GM21526 (cell line): ENCODE measurements around the gene COL15A1.

ENCODE experiments used
- ATAC-seq: cut with Tn5 transposase; IDR thresholded peaks from one replicate; pipeline ENCODE4 v1.9.1; 2021; ENCODE audit warnings: moderate library complexity; ENCODE audit not compliant: unreplicated experiment, low FRiP score

COL15A1 gene

DNA sequence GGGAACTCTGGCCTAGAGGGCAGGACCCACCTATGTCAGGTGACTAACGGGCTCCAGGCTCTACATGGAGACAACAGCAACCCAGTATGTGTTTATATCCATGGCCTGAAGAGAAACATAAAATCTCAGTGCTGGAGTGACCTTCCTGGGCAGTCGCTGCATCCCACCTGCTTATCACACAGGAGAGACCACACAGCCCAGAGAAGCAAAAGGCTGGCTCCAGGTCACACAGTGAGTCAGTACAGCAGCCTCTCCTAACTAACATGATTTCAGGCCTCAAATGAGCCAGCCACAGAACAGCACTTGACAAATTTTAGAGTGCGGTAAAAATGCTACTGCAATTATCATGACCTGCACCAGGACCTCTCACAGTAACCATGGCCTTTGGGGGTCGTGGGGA lies 107.2 kb downstream of the COL15A1 start:
- ATAC-seq: no peak

DNA sequence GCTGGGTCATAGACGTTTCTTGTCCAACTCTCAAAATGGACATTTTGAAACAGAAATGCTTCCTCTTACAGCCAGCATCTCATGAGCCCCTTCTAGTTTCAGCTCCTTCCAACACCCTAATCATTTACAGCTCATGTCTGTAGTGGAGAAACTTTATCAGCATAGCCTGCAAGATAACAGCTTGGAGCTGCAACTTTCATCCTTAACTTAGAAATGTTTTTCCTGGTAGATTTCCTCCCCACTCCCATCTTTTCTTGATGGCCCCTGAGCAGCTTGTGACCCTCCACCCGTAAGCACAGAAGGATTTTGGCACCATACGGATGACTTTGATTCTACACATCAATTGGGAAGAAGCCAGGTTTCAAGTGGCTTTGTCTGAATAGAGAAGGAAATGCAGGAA lies 107.7 kb downstream of the COL15A1 start:
- ATAC-seq: no peak

DNA sequence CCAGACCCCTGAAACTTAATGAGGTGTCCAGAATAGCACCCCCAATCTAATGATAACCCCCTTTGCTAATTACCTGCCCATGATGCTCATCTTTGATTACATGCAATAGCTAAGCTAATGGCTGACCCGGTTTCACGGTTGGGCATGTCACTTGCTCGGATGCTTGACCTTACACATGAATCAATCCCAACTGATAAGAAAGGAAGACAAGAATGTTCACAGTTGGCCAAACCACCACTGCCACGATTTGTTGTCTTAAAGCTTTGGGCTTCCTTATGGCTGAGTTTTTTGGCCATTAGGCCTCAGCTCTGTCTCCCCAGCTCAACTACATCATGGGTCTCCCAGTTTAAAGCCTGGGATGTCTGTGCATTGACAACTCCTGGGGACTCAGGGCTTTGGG lies 108.1 kb downstream of the COL15A1 start:
- ATAC-seq: no peak

DNA sequence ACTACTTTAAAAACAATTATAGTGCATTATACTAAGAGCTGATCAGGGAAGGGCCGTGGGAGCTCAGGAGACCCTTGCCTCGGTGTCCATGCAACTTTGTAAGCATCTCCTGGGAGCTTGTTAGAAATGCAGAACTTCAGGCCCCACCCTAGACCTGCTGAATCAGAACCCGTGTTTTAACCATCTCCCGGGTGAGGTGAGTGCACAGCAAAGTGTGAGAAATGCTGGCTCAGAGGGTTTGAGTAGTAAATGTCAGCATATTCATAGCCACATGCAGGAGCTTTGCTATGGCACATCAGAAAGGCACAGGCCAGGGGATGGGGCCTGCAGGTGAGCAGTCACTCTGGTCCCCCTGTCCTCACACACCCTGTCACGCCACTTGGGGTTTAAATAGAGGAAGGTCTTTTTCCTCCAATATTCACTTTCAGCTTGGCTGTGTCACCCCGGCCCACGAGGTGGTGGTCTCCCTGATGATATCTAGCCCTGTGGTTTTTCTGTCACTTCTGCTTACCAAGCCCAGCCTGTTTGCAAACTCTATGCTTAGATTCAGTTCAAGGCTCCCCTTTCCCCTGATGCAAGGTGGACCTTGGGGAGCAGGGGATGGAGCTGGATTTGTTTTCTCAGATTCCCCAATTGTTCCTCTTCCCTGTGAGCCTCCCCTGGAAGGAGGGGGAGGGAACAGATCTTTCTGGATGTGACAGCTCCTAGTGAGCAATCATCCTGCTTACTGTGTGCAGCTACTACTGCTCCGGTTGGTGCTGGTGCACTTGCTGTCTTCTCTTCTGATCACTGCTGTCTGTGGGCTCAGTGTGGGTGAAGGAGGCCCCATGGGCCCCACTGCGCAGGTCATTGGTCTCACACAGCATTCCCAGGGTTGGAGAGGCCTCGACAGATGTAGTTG lies 109.4 kb downstream of the COL15A1 start:
- no peak for ATAC-seq

DNA sequence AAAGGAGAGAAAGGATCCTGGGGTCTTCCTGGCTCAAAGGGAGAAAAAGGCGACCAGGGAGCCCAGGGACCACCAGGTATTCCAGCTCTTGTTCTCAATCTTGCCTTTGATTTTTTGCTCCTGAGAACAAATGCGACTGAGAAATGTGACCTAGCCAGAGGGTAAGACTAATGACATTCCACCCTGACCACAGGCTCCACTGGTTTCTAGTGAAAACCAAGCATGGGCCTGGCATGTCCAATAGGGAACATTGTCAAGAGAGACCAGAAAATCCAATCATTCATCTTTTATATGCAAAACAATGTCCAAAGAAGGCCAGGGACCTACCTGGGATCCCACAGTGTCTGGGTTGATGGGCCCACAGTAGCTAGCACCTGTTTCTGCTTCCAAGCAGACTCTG lies 110.9 kb downstream of the COL15A1 start:
- ATAC-seq: no peak

GRCh38 chr9:99055384-99055783 lies 111.7 kb downstream of the COL15A1 start:
- ATAC-seq: no peak

DNA sequence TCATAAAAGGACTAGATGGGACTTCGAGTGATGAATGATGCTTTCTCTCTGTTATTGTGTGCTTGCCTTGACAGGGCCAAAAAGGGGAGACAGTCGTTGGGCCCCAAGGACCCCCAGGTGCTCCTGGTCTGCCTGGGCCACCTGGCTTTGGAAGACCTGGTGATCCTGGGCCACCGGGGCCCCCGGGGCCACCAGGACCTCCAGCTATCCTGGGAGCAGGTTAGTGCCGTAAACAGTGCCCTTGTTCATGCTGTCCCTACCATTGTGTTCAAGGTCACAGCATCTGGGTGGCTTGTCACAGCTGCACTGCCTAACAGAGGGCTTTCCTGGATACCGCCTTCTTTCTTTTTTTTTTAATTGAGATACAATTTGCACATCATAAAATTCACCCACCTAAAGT lies 112.5 kb downstream of the COL15A1 start:
- ATAC-seq: no peak

GRCh38 chr9:99056886-99057664 lies 113.4 kb downstream of the COL15A1 start:
- ATAC-seq: no peak

DNA sequence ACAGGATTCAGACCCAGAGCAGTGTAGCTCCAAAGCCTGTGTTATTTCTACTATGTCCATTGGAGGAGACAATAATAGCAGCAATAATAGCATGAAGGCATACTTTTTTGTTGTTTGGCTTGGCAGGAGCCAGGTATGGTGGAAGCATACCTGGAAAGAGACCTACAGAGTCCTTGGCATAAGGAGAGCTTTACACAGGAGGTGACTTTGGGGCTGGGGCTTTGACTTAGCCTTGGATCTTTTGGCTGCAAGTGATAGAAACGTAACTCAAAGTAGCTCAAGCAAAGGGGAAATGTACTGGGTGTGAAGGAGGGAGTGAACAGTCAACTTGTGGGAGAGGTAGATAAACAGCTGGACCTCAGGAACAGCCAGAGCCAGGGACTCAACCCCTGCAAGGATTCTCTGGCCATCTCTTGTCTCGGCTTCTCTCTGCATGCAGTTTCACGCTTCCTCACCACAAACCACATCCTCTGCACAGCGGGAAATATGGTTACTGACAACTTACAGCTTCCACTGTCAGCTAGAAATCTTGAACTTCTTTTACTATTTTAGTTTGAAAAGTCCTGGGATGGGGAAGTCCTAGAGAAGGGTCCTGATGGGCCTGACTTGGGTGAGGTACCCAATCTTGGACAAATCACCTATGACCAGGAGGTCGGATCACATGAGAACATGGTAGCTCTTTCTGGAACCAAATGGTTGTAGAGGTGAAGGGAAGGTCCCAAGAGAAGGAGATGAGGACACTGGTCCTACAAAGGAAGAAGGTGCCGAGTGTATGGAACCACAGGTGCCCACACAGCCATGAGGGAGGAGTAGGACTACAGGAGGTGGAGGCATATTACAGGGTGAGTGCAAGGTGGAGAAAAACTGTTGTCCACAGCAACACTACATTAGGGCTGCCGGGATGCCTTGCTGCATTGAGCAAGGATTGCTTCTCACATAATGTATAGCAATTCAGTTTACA lies 114.2 kb downstream of the COL15A1 start:
- peak; percentile 78 for ATAC-seq

DNA sequence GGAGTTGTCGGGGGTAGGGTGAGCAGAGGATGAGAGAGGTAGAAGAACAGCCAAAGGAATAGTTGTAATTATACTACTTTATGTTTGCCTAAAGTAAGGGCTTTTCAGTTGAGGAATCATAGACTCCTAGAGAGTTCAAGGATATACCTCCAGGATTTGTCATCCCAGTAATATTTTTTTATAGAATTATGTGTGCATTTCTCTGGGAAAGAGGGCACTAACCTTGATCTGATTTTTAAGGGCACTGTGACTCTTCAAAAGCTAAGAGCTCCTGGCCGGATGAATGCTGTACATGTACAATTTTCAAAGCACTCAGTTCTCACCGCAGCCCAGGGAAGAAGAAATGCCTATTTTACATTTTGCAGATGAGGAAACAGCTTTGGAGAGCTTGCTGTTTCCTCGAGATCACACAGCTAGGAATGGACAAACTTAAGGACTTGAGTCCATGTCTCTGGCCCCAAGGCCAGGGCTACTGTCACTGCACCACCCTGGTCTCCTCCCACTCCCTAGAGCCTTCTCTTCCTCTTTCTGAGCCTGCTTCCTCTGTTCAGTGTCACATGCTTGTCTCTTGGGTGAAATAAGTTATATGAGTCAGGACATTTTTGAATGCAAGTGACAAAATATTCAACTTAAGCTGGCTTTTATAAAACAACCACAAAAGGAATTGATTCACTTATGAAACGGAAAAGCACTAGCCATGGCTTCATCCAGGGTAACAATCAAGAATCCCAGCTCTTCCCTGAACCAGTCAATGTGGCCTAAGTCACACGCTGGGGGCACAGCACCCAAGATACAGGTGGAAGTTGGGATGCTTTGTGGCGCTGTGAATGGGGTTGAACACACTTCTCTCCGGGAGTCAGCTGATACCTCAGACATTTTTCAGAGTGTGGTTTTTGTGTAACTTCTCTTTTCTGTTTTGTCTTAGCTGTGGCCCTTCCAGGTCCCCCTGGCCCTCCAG lies 115.5 kb downstream of the COL15A1 start:
- ATAC-seq: peak; percentile 68

DNA sequence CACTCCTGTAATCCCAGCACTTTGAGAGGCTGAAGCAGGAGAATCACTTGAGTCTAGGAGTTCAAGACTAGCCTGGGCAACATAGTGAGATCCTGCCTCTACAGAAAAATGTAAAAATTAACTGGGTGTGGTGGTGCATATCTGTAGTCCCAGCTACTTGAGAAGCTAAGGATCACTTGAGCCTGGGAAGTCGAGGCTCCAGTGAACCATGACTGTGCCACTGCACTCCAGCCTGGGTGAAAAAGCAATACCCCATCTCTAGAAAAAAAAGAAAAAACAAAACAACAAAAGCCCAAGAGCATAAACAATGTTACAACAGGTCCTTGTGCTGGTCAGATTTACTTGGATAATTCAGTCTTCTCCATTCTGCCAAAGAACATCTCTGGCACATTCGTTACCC lies 116.9 kb downstream of the COL15A1 start:
- no peak for ATAC-seq

DNA sequence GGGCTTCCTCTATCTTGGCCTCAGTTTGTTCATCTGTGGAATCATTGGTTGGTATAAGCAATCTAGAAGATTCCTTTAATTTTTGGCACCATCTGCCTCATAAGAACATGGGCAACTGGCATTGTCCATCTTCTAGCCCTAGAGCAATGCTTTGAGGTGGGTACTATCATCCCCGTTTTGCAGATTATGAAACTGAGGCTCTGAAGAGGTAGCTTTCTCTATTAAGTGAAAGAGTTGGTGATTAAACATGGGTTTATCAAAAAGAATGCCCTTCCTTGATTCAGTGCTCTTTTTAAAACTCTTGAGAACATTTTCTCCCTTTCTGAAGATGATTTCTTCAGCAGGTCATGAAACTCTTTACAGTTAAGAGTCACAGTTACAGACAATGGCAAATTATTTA lies 118.8 kb downstream of the COL15A1 start:
- no peak for ATAC-seq

DNA sequence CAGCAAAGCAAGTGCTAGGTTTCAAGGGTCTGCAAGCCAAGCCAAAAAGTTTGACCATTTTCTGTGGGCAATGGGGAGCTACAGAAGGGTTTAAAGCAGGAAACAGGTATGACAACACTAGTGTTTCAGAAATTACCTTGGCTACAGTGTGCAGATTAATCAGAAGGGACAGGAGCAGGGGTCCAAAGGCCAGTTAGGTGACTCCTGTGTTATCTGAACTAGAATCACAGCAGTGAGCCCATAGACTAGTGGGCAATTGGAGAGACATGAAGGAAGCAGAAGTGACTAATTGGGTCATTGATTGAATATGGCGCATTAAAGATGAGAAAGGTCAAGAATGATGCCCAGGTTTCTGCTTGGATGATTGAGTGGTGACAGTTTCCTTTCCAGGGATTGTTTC lies 119.8 kb downstream of the COL15A1 start:
- ATAC-seq: no peak

GRCh38 chr9:99066571-99066970 lies 122.9 kb downstream of the COL15A1 start:
- ATAC-seq: no peak

GRCh38 chr9:99069075-99069474 lies 125.4 kb downstream of the COL15A1 start:
- no peak for ATAC-seq

DNA sequence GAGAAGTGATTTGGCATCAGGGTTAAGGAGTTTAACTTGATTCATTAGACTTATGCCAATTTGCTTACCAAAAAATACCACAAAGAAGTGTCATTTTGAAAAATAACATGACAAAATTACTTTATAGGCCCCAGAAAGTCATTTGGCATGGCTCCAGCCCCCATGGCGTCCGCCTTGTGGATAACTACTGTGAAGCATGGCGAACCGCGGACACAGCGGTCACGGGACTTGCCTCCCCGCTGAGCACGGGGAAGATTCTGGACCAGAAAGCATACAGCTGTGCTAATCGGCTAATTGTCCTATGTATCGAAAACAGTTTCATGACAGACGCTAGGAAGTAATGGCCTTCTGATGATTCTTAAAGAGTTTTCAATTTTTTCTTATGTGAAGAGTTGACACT lies 125.8 kb downstream of the COL15A1 start:
- ATAC-seq: no peak

DNA sequence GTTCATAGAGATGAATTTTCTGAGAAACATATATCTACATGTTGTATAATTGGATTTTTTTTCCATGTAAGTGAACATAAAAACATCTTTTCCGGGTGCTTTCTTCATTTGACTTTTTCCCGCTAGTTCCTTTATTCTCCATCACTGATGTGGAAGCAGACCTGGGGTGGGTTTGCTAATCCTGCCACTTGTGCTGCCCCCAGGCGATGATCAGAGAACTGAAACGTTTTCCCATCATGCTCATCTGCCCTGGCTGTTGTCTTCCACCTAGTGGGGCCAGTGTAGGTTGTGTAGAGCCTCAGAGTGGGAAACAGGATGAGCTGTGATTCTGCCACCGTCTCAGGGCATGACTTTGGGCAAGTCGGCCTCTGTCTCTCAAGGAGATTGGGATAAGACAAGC lies 127.0 kb downstream of the COL15A1 start:
- ATAC-seq: no peak

DNA sequence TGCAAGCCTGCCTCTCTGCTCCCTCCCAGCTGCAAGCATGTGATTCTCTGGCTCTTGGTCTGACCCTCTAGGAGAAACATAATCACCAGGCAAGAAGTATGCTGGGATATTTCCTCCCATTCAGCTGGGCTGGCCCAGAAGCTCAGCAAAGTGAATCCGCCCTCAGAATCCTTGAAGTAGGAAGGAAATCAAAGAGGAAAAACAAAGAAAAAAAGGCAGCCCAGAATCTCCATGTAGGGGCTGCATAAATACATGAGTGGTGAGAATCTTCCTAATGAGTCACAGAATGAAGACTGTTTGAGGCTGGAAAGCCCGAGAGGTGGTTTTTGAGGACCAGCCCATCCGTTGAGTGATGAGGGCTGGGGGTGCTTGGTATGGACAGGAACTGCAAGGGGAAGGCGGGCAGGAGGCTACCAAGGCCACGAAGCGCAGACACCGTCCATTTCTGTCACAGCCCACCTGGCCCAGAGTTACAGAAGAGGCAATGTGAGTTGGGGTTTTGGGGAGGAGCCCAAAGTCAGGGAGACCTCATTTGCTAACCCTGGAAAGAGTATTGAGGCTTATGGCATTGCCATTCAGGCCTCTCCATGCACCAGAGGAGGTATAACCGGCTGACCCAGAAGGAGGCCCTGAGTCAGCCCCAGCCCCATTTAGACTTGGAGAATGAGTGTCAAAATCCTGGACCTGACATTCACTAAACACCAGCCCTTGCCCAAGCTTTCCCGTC lies 127.8 kb downstream of the COL15A1 start:
- no peak for ATAC-seq

DNA sequence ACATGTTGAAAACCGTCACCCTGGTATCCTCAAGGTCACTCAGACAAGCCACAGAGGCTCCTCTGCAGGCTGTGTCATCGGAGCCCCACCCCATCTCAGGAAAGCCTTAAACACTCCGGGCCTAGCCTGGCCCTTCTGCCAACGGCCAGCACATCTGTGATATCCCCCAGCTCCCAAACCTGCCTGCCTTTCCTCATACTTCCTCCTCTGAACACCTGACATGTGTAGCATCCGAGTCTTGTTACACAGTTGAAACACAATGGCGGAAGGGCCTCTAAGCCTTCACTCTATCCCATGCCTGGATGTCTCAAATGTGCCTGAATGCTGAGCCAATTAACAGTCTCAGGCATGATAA lies 128.3 kb downstream of the COL15A1 start:
- ATAC-seq: no peak
